Amniotic epithelial cell (primary cell): Measurements from ENCODE around the gene PPP2R5C.

Experiments
- DNase-seq: peaks from one replicate; pipeline ENCODE4 v3.0.0-alpha.2; 2010; ENCODE audit warnings: low read depth

Gene PPP2R5C

DNA sequence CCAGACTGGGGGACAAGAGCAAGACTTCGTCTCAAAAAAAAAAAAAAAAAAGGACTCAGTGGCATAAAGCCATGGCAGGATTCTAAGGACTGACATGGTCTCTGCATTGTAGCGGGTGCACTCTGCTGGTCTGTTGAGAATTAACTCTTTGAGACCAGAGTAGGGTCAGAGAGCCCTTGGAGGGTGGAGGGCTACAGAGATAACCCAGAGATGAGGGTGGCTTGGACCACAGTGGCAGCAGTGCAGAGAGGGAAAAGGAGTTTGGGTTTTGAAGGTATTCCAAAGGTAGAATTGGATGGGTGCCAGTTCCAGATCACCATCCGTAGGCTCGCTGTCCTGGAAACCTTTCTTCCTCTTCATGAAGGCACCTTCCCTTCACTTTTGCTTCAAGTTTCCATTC is 188.6 kb downstream of the PPP2R5C start:
- DNase-seq: no peak

DNA sequence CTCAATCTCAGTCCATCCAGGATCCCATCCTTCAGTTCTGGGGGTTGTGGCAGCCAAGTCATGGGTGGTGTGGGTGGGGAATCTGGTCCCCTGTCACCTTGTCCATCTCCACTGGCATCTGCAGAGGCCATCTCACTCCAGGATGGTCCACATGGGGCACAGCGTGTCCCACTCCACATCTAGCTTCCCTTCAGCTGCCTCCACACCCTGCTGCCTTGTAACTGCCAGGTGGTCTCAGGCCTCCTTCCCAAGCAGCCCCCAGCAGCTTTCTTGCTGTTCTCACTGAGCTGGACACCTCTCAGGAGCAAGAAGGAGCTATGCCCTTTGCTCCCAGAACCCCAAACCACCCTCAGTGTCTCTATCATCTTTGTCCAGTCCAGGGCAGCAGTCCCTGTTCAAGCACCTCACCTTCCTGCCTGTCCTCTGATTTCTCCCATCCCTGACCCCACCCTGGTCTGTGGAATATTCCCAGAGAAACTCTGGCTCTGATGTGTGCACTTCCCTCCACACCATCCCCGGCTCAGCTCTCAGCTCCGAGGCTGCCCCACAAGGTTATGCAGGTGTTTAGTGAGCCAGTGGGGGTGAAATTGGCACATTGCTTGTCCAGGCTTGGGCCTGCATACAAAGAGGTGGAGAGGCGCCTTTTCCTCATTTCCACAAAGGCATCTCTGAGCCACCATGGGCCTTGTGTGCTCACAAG is 189.2 kb downstream of the PPP2R5C start:
- DNase-seq: no peak

DNA sequence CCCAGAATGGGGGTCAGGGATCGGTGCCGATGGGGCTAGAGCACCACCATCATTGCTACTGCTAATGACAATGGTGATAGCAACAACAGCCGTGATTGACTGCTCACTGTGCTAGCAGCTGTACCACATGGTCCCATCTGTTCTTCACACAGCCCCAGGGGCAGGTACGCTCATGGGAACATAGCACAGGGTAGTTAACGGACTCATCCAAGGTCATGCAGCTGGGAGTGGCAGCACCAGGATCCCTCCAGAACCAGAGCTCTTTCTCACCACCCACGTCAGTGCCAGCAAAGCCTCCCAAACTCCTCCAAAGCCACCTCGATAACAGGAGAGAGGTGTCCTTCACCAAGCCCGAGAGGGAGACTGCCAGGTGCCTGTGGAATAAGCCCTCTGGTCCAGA is 191.6 kb downstream of the PPP2R5C start:
- DNase-seq: no peak

DNA sequence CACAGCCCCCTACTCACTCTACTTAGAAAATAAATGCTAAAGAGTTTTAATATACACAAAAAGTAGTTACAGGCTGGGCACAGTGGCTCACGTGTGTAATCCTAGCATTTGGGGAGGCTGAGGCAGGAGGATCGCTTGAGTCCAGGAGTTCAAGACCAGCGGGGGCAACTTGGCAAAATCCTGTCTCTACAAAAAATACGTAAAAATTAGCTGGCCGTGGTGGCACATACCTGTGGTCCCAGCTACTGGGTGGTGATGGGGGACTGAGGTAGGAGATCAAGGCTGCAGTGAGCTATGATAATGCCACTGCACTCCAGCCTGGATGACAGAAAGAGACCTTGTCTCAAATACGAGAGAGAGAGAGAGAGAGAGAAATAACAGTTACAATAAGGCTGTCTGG is 193.0 kb downstream of the PPP2R5C start:
- no peak for DNase-seq

DNA sequence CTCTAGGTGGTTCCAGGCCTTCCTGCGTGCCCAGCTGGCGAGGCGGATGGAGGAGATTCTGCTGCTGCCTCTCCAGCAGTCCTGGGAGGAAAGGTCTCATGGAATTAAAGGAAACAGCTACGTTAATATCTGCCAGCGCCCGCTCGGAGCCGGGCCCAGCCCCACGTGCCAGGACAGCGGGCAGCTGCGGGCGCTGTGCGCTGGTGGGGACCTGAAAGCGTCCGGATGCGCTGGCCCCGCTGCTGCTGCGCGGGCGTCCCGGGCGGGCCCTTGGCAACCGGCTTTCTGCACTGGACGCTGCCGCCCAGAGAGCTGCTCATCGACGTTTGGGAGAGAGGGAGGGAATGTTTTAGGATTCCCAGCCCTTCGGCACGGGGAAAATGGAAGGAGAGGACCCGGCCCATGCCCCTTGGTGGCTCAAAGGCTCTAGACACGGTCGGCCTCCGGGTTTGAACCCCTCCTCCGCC is 194.2 kb downstream of the PPP2R5C start:
- no peak for DNase-seq

DNA sequence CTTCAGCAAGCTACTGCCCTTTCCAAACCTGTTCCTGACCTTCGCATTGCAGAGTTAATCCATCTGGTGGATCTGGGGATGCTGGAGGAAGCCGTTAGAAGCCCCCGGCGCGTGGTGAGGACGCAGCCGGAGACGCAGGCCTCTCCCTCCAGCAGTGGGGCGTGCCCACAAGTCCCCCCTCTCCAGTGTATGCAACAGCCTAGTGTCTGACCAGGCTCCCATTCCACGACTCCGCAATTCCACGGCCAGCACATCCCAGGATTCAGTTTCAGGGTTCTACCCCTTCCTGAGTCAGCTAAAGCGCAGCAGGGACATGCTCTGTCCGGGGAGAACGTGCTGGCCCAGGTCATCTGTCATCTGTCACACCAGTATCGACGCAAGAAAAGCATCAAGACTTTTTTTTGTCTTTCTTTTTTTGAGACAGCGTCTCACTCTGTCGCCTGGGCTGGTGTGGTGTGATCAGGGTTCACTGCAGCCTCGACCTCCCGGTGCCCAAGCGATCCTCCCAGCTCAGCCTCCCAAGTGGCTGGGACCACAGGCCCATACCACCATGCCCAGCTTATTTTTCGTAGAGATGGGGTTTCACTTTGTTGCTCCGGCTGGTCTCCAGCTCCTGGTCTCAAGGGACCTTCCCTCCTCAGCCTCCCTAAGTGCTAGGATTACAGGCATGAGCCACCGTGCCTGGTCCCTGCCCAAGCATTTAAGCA is 194.8 kb downstream of the PPP2R5C start:
- DNase-seq: no peak

DNA sequence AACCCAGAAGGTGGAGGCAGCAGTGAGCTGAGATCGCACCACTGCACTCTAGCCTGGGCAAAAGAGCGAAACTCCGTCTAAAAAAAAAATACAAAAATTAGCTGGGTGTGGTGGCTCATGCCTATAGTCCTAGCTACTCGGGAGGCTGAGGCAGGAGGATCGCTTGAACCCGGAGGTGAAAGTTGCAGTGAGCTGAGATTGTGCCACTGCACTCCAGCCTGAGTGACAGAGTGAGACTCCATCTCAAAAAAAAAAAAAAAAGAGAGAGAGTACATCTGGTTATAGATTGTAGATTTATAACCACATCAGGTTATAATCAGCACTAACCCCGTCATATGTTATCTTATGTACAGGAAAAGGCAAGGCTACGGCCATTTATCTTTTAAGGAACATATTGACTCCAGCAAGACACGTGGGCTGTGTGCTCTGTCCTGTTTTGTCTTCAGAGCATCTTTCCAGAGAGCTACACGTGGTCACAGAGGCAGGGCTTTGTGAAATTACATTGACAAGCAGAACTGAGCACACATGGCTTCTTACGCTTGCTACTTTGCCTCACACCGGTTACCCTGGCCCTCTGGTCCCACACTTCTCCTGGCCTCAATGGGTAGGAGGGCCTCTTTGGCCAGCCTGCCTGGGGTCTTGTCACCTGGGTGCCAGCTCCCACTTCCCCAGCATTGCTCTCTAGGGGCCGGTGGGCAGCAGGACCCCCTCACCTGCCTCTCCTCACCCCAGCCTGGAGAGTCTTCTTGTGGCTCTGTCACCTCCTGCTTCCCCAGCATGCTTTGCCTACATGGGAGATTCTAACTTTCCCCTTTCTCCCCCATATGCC is 196.1 kb downstream of the PPP2R5C start:
- DNase-seq: no peak

DNA sequence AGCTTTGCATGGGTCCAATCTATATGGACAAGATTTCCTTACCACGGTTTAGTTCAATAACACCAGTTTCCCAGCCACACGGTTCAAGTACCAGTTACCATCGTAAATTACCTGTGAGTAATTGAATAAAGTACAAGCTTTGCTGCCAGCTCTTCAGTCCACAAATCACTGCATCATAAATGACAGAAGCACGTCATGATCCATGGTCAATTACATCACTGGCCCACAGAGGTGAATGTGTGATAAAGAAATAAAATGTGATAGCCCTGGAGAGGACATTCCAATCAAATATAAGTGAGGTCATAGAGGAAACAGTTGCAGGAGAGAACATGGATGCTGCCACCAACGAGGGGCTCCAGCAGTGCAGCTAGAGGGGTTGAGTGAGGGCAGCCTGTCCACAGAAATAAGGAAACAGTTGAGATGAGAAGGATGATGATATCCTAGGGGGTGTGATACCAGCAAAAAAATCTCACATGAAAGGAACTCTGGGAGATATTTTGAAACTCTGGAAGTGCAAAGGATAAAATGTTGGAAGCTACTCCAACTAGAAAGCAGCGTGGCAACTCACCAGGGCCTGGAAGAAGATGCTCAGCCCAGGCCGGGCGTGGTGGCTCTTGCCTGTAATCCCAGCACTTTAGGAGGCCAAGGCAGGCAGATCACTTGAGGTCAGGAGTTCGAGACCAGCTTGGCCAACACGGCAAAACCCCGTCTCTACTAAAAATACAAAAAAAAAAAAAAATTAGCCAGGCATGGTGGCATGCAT is 197.1 kb downstream of the PPP2R5C start:
- DNase-seq: no peak

DNA sequence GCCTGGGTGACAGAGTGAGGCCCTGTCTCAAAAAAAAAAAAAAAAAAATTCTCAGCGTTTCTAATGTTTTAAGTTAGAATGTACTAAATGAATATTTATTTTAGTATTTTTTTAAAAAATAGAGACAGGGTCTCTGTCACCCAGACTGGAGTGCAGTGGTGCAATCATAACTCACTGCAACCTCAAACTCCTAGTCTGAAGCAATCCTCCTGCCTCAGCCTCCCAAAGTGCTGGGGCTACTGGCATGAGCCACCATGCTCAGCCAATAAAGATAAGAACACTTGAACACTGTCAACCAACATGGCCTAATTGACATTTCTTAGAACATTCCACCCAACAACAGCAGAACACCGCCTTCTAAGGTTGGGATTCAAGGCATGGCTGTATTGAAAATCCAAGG is 197.8 kb downstream of the PPP2R5C start:
- DNase-seq: peak; percentile 55

DNA sequence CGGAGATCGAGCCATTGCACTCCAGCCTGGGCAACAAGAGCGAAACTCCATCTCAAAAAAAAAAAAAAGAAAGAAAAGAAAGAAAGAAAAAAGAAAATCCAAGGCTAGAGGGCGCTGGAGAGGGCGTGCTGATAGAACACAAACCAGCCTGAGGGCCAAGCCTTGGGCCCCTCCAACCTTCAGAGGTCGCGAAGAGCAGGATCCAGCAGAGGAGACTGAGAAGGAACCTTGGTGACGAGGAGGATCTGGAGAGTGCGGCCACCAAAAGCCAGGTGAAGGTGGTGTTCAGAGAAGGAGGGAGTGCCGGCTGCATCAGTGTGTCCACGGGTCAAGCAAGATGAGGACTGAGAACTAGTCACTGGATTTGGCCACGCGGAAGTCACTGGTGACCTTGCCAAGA is 198.7 kb downstream of the PPP2R5C start:
- no peak for DNase-seq

DNA sequence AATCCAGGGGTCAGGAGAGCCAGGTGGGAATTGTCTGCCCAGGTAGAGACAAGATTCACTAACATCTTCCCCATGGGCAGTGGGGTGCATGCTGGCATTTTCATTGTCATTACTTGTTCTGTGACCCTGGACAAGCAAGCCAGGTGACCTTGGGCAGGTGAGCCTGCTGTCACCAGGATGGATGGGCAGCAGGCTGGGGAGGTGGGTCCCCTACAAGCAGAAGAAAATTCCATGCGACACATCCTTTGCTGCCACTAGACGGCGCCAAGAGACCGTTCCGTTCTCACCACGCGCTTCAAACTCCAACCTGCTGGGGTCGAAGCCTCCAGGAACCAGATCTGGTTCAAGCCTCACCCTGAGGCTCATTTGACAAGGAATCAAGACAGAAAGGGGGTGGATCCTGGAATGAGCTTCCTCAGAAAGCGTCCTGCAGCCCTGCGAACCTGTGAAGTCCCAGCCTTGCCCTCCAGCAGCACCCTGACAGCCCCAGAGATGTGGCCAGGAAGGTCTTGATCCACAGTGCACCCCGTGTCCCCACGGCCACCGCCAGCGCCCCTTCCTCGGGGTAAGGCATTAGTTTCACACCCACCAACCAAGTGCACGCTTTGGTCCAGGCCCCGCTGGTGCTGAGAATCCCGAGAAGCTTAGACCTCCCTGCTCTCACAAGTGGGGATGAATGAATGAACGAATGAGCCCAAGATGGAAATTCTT is 199.7 kb downstream of the PPP2R5C start:
- peak; percentile 70 for DNase-seq

DNA sequence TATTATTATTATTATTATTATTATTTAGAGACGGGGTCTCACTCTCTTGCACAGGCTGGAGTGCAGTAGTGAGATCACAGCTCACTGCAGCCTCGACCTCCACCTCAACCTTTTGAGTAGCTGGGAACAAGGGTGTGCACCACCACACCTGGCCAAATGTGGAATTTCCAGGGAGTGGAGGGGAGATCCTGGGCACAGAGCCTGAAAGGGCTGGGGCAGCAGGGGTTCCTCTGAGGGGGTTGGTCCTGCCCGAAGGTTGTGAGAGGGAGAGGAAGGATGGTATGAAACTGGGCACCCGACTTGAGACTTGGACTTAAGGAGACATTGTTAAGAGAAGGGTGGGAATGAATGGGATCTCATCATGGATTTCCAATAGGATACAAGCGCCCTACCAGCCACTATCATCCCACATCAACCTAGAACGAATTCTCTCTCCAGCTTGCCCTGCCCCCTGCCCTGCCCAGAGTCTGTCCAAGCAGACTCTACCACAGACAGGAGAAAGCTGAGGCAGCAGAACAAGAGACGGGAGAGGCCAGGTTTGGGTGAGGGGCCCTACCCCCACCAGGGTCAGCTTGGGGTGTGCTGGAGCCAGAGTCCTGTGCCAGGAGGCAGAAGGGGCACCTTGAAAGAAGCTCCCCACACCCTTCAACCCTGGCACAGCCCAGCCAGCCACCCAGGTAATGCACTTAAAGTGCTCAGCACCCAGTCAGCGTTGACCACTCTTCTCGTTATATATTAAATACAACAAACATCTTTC is 200.4 kb downstream of the PPP2R5C start:
- no peak for DNase-seq

DNA sequence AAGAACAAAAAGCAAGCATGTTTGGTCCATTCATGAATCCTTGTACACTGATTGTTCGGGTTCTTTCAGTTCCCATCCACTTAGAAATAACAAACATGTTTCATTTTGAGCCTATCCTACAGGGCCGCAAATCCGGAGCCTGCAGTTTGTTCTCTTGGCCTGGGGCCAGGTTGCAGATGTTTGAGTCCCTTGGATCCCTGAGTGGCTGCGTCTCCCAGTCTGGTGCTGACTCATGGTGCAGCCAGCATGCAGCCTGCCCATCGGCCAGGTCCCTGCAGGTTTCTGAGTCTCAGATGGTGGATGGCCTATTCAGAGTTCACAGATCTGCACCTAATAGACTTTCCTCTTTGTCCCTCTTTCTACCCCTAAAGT is 201.0 kb downstream of the PPP2R5C start:
- DNase-seq: peak; percentile 57

DNA sequence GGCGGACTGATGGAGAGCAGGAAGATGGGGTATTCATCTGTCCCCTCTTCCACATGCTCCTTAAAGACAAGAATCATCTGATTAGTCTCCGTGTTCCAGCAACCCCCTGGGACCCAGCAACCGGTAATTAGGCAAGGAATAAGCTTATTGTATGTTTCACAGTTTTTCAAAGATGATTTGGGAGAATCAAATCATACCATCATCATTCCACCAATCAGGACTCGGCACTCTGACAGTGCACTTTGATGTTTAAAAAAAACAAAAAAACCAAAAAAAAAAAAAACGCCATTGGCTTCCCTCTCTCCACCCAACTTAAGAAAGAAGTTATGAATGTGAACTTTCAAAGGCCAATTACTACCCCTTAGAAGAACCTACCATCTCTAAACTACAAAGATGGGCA is 201.5 kb downstream of the PPP2R5C start:
- DNase-seq: no peak

DNA sequence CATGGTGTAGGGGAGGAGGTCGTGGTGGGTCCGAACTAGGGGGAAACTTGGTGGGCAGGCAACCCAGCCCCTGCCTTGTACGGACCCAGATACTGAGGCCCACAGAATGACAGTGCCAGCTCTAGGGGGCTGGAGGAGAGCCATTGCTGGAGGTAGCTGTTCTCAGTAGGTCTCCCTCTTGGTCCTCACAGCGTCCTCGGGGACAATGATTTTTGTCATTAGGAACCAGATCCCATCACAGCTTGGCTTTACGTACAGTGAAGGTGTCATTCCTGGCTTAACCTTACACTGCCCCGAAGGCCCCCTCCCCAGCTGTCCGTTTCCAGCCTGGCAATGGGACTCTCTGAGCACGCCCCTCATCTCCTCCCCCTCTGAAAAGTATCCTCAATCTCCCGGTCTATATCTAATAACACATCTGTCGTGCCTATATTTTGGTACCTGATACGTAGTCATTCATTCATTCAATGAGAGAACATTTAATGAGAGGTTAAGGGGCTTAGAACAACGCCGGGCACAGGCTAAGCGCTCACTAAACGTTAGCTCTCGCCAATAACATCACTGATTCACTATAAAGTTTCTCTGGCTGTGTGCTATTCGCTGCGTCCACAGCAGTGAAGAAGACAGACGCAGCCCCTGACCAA is 202.3 kb downstream of the PPP2R5C start:
- DNase-seq: no peak

DNA sequence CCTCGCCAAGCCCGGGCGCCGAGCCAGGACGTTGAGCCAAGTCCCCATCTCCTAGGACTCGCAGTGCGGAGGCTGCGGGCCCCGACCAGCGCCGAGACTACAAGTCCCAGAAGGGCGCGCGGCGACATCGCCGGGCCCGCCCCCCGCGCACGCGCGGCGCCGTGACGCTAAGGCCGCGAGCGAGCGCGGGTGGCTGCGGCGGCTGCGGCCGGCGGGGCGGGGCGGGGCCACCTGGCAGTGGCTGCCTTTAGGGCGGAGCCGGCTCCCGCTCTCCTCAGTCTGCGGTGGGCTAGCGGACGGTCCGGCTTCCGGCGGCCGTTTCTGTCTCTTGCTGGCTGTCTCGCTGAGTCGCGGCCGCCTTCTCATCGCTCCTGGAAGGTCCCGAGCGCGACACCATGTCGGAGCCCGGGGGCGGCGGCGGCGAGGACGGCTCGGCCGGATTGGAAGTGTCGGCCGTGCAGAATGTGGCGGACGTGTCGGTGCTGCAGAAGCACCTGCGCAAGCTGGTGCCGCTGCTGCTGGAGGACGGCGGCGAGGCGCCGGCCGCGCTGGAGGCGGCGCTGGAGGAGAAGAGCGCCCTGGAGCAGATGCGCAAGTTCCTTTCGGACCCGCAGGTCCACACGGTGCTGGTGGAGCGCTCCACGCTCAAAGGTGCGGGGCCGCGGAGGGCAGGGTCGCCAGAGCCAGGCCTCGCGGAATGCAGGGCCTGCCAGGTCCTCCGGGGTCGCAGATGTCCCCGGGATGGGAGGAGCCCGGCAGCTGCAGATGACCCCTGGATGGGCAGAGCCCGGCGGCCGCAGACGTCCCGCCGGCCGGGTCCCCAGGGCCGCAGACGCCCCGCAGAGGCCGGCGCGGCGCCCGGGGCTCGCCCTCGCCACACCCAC is 203.0 kb downstream of the PPP2R5C start, which contains the start of gene DYNC1H1:
Gene DYNC1H1, plus strand, starts transcription at position 277 of the 884 bp plus-strand sequence. Its CDS starts 119 bp downstream, at position 396.
- DNase-seq: peak; percentile 87

DNA sequence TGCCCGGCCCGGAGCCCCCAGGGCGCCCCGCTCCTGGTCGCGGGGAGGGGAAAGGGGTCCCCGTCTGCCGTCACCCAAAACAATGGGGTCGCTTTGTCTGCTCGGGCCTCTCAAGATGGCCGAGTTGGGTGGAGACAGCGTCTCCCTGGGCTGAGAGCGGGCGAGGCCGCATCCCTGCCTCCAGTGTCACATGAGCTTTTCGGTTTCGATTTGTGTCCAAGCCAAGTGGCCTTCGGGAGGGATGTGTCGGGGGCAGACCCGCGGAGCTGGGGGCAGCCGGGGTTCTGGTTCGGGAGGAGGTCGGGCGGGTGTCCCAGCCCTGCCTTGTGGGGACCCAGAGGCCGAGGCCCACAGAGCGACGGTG is 203.7 kb downstream of the PPP2R5C start:
- peak; percentile 41 for DNase-seq

DNA sequence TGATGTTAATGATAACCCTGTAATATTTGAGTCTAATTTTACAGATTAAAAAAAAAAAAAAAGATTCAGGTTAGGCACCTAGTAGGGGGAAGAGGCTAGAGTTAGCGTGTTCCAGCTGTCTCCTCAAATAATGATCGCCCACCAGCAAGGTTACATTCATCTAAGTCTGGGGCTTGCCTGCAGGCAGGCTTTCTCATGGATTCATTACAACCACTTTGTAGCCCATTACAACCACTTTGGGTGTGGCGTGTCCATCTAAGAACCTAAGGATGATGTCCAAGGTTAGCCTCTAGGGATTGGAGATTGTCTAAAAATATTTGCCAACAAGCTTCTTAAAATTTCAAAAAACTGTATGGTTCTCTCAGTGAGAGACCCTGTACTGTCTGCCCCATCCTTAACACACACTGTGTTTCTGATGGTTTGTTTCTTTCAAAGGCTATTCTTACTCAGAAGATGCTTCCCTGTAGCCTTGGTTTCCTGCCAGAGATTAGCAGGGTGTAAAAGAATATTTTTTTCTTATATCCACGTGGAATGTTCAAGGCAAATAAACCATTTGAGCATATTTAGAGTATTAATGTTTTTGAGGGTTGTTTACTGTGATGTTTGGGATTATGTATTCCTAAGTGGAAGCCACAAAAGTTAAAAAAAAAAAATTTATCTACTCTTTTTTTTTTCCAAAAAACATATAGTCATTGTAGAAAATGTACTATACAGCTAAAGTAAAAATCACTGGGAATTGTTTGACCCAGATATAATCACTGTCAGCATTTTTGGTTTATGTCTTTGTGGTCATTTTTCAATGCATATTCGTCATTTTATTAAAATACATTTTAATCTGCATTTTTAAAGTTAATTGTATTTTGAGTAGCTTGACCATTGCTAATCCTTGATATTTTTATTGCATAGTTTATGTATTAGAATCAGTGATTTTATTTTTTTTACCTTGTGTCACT is 204.5 kb downstream of the PPP2R5C start:
- DNase-seq: no peak
